GM19099 (cell line): ENCODE data around the gene LRP8.

Source experiments
- POLR2A ChIP-seq: IDR thresholded peaks from 3 replicates; pipeline ENCODE4 v1.6.1; 2011; ENCODE audit warnings: low read depth; ENCODE audit not compliant: insufficient read length; ENCODE audit errors: extremely low read depth

LRP8 gene

GRCh38 chr1:53295295-53295694 lies 32.6 kb downstream of the LRP8 start:
- no peak for TF ChIP-seq POLR2A

DNA sequence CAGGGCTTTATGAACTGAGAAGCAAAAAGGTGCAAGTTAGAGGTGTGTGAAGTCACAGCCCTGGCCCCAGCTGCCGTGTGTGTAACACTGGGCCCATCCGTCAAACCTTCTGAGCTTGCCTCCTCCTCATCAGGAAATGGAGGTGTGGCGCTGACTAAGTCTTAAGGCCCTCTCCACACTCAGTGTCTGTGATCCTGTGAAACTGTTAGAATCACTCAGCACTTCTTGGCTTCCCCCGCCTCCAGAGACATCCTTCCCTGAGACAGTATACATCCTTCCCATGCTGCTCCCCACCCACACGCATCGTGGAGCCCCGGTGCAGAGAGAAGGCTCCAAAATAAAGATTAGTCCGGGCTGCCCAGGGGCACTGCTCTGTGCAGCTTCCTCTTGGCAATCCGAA lies 33.3 kb downstream of the LRP8 start:
- no peak for TF ChIP-seq POLR2A

GRCh38 chr1:53294061-53294460 lies 33.8 kb downstream of the LRP8 start:
- no peak for TF ChIP-seq POLR2A

DNA sequence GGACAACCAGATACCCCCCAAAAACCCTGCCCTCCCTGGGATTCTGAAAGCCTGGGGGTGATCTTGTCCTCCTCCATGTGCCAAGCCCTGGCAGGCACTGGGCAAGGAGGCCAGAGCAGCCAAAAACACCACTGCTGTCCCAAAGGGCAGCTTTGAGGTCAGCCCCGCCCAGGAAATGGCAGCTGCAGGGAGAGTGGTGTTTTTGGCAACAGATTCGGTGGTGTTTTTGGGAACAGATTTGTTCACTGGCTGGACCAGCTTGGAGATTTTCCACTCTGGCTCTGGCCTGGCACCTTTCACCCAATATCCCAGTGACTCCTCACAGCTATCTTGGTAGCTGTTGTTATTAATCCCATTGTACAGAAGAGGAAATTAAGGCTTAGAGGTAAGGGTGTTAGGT lies 34.7 kb downstream of the LRP8 start:
- TF ChIP-seq POLR2A: no peak

- TF ChIP-seq POLR2A: no peak
Measured at GRCh38 chr1:53292690-53293089, 35.2 kb downstream of the LRP8 start.

GRCh38 chr1:53291574-53291973 lies 36.3 kb downstream of the LRP8 start:
- no peak for TF ChIP-seq POLR2A

- no peak for TF ChIP-seq POLR2A
Measured at GRCh38 chr1:53288790-53289429, 39.0 kb downstream of the LRP8 start.

DNA sequence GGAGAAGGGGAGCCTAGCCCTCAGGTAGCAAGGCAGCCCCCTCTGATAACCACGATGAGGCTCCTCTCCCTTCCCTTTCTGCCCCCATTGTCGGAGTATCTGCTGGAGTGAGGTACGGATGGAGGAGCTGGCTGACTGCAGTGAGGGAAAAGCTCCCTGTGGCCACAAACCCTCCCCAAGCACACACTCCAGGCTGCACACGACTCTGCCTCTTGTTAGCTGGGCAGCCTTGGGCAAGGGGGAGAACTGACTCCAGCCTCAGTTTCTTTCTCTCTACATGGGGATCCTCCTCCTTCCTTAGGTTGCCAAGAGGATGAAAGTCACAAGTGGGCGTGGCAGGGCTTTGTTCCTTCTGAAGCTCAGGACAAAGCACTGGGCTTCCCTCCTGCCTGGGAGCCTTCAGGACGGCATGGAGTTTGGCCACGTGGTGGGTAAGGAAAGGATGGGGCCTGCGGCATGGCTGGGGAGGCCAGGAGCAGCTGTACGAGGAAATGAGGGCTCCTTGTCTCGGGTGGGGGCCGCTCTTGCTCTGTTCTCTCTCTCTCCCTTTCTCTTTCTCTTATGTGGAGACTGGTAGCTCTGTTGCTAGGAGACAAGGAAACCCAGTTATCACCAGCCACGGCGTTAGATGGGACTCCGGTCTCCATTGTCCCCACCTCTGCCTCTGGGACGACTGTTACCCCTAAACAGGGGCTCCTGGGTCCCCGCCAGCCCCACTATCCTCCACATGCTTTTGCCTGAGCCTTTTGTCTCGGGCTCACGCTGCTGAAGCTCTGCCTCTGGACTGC lies 39.7 kb downstream of the LRP8 start:
- TF ChIP-seq POLR2A: no peak

DNA sequence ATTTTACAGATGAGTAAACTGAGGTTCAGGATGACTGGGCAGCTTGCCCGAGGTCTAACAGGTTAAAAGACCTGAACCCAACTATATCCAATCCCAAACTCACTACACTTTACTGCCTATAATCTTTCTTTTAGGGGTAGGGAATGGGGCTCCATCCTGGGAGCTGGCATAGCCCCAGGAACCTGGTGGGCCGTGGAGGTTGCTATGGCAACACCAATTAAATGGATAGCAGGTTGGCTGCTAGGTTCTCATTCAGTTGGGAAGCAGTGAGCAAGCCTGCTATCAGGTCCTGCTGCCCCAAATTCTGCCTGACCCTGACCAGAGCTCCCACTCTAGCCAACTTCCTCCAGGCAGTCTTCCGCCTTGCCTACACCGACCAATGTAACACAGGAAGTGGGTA lies 40.9 kb downstream of the LRP8 start:
- TF ChIP-seq POLR2A: no peak

DNA sequence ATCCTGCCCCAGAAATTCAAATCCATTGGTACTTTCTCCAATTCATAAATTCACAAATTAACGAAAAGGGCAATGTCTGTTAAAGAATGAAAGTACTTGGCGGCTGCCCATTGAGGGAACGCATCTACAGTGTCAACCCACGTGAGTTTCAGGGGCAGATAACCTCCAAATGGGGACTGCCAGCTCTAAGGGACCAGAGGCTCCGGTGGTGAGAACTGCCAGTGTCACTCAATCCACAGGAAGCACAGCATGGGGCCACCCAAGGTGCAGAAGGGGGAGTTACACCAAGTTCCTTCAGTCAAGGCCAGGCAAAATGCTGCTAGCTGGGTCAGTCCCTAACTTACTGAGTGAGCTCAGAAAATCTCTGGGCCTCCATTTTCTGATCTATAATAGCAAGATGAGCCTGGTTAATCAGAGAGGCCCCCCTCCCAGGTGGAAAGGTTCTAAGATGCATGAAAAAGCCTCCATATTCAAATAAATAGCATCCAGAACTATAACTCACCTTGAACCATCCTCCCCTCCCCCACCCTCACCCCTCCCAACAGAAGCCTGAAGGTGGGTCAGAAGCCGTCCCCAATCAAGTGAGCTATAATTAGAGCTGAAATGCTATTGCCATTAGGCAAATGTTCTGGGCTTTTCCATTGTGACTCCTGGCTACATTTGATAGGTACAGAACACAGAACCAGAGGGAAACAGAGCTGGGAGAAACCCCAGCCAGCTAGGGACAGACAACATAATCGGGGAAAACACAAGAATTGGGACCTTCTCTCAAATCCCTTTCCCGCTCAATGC lies 41.7 kb downstream of the LRP8 start:
- TF ChIP-seq POLR2A: no peak

DNA sequence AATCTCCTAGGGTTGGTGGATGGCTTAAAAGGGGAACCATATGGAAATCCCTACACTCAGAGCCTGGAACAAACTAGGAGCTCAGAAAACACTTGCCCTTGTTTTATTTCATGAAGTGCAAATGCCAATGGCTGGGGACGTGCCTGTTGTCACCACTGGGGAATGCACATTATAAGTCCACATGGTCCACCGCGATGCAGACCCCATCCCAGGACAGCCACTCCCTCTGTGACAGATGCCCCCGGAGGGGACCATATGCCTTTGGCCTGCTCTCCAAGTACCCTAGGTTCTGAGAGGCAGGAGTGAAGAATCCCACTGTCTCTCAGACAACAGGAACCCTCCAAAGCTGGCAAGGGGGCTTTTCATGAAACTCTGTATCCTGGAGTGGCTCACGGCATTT lies 42.3 kb downstream of the LRP8 start:
- no peak for TF ChIP-seq POLR2A

DNA sequence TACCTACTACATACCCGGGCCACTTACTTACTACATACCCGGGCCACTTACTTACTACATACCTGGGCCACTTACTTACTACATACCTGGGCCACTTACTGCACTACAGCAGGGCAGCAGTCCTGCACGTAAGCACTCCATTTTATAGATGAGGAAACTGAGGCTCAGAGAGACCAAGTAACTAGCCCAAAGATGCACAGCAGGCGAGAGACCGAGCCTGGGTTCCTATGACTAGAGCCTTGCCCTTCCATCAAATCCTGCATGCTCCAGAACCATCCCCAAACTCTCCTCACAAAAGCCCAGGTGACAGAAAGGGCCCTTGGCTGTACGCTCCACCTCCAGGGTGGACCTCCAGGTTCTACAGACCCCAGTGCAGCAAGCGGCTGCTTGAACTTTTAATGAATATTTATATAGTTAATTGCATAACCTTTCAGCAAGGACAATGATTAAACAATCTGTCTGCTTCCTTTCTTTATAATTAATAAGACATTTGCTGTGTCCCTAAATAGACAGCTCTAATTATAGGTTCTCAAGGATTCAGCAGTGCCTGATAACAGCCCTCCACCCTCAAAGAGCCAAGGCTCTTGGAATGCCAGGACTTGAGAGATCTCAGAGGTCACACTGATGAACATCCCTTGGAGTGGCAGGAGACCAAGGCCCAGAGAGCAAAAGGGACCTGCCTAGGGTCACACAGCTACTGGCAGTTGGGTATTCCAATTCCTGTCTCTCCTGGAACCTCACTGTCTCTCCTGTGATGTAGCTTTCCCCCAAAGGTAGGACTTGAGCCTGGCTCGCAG lies 43.4 kb downstream of the LRP8 start:
- TF ChIP-seq POLR2A: no peak

DNA sequence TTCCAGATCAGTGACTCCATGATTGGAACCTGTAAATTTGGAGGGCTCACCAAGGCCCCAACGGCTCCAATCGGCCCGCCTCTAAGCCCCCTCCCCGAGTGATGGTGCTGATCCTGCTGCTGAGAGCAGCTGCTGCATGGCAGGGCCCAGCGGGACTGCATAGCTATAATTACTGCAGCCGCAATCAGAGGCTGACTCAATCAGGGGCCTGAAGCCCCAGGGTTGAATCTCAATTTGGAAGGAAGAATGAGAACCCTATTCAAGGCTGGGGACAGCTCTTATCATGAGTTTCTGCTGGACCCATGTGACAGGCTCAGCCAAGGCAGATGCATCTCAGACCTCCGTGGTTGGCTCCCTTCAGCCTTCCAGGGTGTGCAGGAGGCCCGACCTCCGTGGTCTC lies 46.7 kb downstream of the LRP8 start:
- no peak for TF ChIP-seq POLR2A

DNA sequence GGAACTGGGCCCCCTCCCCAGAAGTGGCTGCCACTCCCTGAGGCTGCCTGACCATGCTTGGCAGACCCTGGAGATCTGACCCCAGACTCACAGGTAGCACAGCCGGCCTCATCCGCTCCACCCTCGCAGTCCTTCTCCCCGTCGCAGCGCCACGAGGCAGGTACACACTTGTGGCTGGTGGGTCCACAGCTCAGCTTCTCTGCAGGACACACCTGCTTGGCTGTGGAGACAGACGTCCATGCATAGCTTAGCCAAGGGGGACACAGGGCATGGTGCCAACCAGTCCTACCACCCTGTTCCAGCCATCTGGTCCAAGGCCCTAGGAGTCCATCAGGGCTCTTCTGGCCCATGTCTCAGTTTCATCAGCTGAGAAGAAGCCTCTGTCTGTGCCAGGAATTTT lies 47.4 kb downstream of the LRP8 start:
- no peak for TF ChIP-seq POLR2A
